ENCODE measurements around the gene KMT5B.

KMT5B gene

DNA sequence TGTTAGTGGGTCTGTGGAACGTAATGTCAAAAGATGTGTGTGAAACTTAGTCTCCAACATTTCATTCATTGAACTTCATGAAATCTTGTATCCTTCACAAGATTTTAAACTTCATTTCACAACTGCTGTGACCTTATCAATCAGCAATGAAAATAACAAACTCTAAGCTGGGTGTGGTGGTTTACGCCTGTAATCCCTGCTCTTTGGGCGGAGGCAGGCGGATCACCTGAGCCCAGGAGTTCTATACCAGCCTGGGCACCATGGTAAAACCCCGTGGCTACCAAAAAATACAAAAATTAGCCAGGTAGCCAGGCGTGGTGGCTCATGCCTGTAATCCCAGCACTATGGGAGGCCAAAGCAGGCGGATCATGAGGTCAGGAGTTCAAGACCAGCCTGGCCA lies 97.0 kb downstream of the KMT5B start:
- H2AFZ ChIP-seq (ENCODE audit: low read length), result no peak overlapping the region
- H3K4me1 ChIP-seq (ENCODE audit: insufficient read depth, low read length, poor library complexity, severe bottlenecking), result peaks cover 53% of the 10 kb centered on the region
- no peaks in the 10 kb centered on the region for H3K27me3 ChIP-seq (ENCODE audit: insufficient read depth, low read length, poor library complexity, severe bottlenecking)
- no peaks in the 10 kb centered on the region for H3K9me2 ChIP-seq (replicated peaks; ENCODE audit: low read depth, low read length)
- H3F3A ChIP-seq (ENCODE audit: low read depth), result no peaks in the 10 kb centered on the region
- H3K9ac ChIP-seq (ENCODE audit: low read depth, low read length, poor library complexity, severe bottlenecking), result peak overlapping the region; percentile 11
- no peaks in the 10 kb centered on the region for H3K36me3 ChIP-seq (ENCODE audit: insufficient read depth, low read length)
- H3K4me3 ChIP-seq (ENCODE audit: low read length, poor library complexity, severe bottlenecking), result peak overlapping the region; percentile 37
- peaks cover 68% of the 10 kb centered on the region for H4K20me1 ChIP-seq (ENCODE audit: insufficient read depth, low read length, poor library complexity, severe bottlenecking)
- peaks cover 92% of the 10 kb centered on the region for H3K79me2 ChIP-seq (ENCODE audit: insufficient read depth, low read length)
- H3K9me3 ChIP-seq (ENCODE audit: insufficient read depth, low read depth, low read length), result no peaks in the 10 kb centered on the region
- H3K4me2 ChIP-seq (ENCODE audit: low read depth, low read length, poor library complexity, severe bottlenecking), result peak overlapping the region; percentile 87
- TF ChIP-seq, protein P1, sequence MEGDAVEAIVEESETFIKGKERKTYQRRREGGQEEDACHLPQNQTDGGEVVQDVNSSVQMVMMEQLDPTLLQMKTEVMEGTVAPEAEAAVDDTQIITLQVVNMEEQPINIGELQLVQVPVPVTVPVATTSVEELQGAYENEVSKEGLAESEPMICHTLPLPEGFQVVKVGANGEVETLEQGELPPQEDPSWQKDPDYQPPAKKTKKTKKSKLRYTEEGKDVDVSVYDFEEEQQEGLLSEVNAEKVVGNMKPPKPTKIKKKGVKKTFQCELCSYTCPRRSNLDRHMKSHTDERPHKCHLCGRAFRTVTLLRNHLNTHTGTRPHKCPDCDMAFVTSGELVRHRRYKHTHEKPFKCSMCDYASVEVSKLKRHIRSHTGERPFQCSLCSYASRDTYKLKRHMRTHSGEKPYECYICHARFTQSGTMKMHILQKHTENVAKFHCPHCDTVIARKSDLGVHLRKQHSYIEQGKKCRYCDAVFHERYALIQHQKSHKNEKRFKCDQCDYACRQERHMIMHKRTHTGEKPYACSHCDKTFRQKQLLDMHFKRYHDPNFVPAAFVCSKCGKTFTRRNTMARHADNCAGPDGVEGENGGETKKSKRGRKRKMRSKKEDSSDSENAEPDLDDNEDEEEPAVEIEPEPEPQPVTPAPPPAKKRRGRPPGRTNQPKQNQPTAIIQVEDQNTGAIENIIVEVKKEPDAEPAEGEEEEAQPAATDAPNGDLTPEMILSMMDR (conservative IDR thresholded peaks at IDR 0.05; ENCODE audit: low read length), result no peak
- no peak for TF ChIP-seq EZH2phosphoT487 (IDR thresholded peaks at IDR 0.05; ENCODE audit: borderline replicate concordance)

GRCh38 chr11:68115285-68115684 lies 97.8 kb downstream of the KMT5B start:
- Histone ChIP-seq H3K4me1 (ENCODE audit: insufficient read depth, low read length, poor library complexity, severe bottlenecking) (peaks cover 53% of the 10 kb centered on the region), H3K79me2 (ENCODE audit: insufficient read depth, low read length) (peaks cover 98% of the 10 kb centered on the region), H3K9me3 (ENCODE audit: insufficient read depth, low read depth, low read length) (no peaks in the 10 kb centered on the region), H3K4me3 (ENCODE audit: low read length, poor library complexity, severe bottlenecking) (peak overlapping the region; percentile 14), H4K20me1 (ENCODE audit: insufficient read depth, low read length, poor library complexity, severe bottlenecking) (peaks cover 68% of the 10 kb centered on the region), H3K36me3 (ENCODE audit: insufficient read depth, low read length) (no peaks in the 10 kb centered on the region), H3K27me3 (ENCODE audit: insufficient read depth, low read length, poor library complexity, severe bottlenecking) (no peaks in the 10 kb centered on the region), H3F3A (ENCODE audit: low read depth) (no peaks in the 10 kb centered on the region), H3K4me2 (ENCODE audit: low read depth, low read length, poor library complexity, severe bottlenecking) (peak overlapping the region; percentile 87), H3K9me2 (replicated peaks; ENCODE audit: low read depth, low read length) (no peaks in the 10 kb centered on the region), H2AFZ (ENCODE audit: low read length) (no peak overlapping the region), H3K9ac (ENCODE audit: low read depth, low read length, poor library complexity, severe bottlenecking) (peak overlapping the region; percentile 11)
- no peak for TF ChIP-seq EZH2phosphoT487 (IDR thresholded peaks at IDR 0.05; ENCODE audit: borderline replicate concordance)
- TF ChIP-seq, protein P1 (conservative IDR thresholded peaks at IDR 0.05; ENCODE audit: low read length), result no peak

GRCh38 chr11:68113986-68114385 lies 99.1 kb downstream of the KMT5B start:
- Histone ChIP-seq H2AFZ (ENCODE audit: low read length) (no peak overlapping the region), H3K4me2 (ENCODE audit: low read depth, low read length, poor library complexity, severe bottlenecking) (peak overlapping the region; percentile 87), H3K9me3 (ENCODE audit: insufficient read depth, low read depth, low read length) (no peaks in the 10 kb centered on the region), H4K20me1 (ENCODE audit: insufficient read depth, low read length, poor library complexity, severe bottlenecking) (peaks cover 57% of the 10 kb centered on the region), H3K4me3 (ENCODE audit: low read length, poor library complexity, severe bottlenecking) (no peak overlapping the region), H3K9ac (ENCODE audit: low read depth, low read length, poor library complexity, severe bottlenecking) (no peak overlapping the region), H3K79me2 (ENCODE audit: insufficient read depth, low read length) (peaks cover 97% of the 10 kb centered on the region), H3F3A (ENCODE audit: low read depth) (no peaks in the 10 kb centered on the region), H3K9me2 (replicated peaks; ENCODE audit: low read depth, low read length) (no peaks in the 10 kb centered on the region), H3K27me3 (ENCODE audit: insufficient read depth, low read length, poor library complexity, severe bottlenecking) (no peaks in the 10 kb centered on the region), H3K36me3 (ENCODE audit: insufficient read depth, low read length) (no peaks in the 10 kb centered on the region), H3K4me1 (ENCODE audit: insufficient read depth, low read length, poor library complexity, severe bottlenecking) (peaks cover 50% of the 10 kb centered on the region)
- no peak for TF ChIP-seq EZH2phosphoT487 (IDR thresholded peaks at IDR 0.05; ENCODE audit: borderline replicate concordance)
- TF ChIP-seq, protein P1 (conservative IDR thresholded peaks at IDR 0.05; ENCODE audit: low read length), result no peak
